Body of pancreas (tissue), 4 donors: Measurements from ENCODE around the gene KIF3B. TPM values are rescaled to one million over a fixed set of nuclear protein-coding genes. Genes with fewer than 3 reads are reported as not detected.
"Not testable (repeated sequence)": the region's sequence is repeated elsewhere in the genome, so short reads cannot be mapped to it uniquely, and the experiment has no call there.

Experiments used
- ATAC-seq: fragments of 150-250 bp; one replicate; pipeline ENCODE4 v1.9.1; 2016
- DNase-seq, 4 donors: peaks; one replicate each; pipeline ENCODE4 v3.0.0-alpha.2; 2019
- H3K27ac ChIP-seq, 4 donors: fragments of 200-600 bp; sonication (generic); 1 replicate in 3 of 4; 2 replicates in 1 of 4; pipeline versions ENCODE4 v1.5.1 to v1.6.1; 2016 to 2019; ENCODE audit warnings: mild to moderate bottlenecking in 1 of 4, mixed read lengths in 1 of 4, moderate library complexity in 1 of 4
- H3K27me3 ChIP-seq, 2 donors: fragments of 200-600 bp; sonication (generic); one replicate each; pipeline ENCODE4 v1.6.0; 2016; ENCODE audit warnings: mild to moderate bottlenecking in 1 of 2
- H3K36me3 ChIP-seq, 2 donors: fragments of 200-600 bp; sonication (generic); replicated peaks in 1 of 2; 2 replicates each; pipeline ENCODE4 v1.5.1; 2016; ENCODE audit warnings: low read depth in 2 of 2; ENCODE audit not compliant: insufficient read depth in 1 of 2
- H3K4me1 ChIP-seq: fragments of 200-600 bp; sonication (generic); one replicate; pipeline ENCODE4 v1.6.0; 2016
- H3K4me3 ChIP-seq, 2 donors: fragments of 200-600 bp; sonication (generic); 1 replicate in 1 of 2; 2 replicates in 1 of 2; pipeline ENCODE4 v1.5.1; 2016 to 2019
- H3K9me3 ChIP-seq, 3 donors: fragments of 200-600 bp; sonication (generic); 1 replicate in 2 of 3; 2 replicates in 1 of 3; pipeline ENCODE4 v1.5.1; 2016
- CTCF ChIP-seq, 7 experiments: fragments of 450-650 bp in 4 of 7; fragments of 200-600 bp in 3 of 7; sonication (generic) in 3 of 7; IDR thresholded peaks; one replicate each; pipeline ENCODE4 v1.5.1; 2016 to 2019; ENCODE audit warnings: antibody characterized with exemption in 7 of 7
- POLR2A ChIP-seq, 3 donors: fragments of 450-650 bp; IDR thresholded peaks; one replicate each; pipeline ENCODE4 v1.6.1; 2016; ENCODE audit warnings: antibody characterized with exemption in 3 of 3, mild to moderate bottlenecking in 2 of 3
- WGBS, 2 donors: methylation state at CpG; one replicate each; pipeline ENCODE4 v1.1.5; 2017; 5-methylcytosine and 5-hydroxymethylcytosine counted together
- intact Hi-C: fragments of 100-400 bp; cut with DNase I; formaldehyde crosslinking; loops from one replicate; pipeline ENCODE4 v1.15.1; 2023
- total RNA-seq, 2 donors: library from RNA; depleted of rRNA; stranded (reverse); fragments of >200 nt; gene quantifications; one replicate each; pipeline ENCODE4 v1.1.0, GENCODE V29; 2016

Gene KIF3B
- total RNA-seq, 2 donors from 2014 or later = 23.1 to 28.3 TPM

DNA sequence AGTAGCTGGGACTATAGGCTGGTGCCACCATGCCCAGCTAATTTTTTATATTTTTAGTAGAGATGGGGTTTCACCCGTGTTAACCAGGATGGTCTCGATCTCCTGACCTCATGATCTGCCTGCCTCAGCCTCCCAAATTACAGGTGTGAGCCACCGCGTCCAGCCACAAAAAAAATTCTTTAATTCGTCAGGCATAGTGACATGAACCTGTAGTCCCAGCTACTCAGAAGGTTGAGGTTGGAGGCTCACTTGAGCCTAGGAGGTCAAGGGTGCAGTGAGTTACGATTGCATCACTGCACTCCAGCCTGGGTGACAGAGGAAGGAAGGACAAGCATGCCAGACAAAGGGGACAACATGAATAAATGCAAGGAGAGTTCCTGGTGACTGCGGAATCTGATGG lies 61.2 kb downstream of the KIF3B start:
- intact Hi-C loops = no loop called here
- peak overlapping the region; percentile 4 to 69 (median 44) for H3K27ac ChIP-seq

GRCh38 chr20:32339116-32339515 lies 61.7 kb downstream of the KIF3B start:
- Histone ChIP-seq H3K27ac (peak overlapping the region; percentile 4 to 69 (median 44)), H3K27me3 (no peaks in the 10 kb centered on the region), H3K36me3 (no peaks in the 10 kb centered on the region), H3K4me3 (no peak overlapping the region), H3K4me1 (peaks cover 44% of the 10 kb centered on the region), H3K9me3 (no peaks in the 10 kb centered on the region)
- WGBS, 2 donors = 20 to 28% methylated on average over 2 of the region's 2 CpGs
- TF ChIP-seq POLR2A (IDR thresholded peaks at IDR 0.05) = no peak
- no peak for TF ChIP-seq CTCF (IDR thresholded peaks at IDR 0.05)
- intact Hi-C loops = no loop called here
- ATAC-seq (no peak), DNase-seq (peak in 1 of 4 donors; percentile 43)

More for the DNA sequence above, 61.2 kb downstream of the KIF3B start:
- no peak for ATAC-seq
- 80 to 81% methylated on average over 7 of the region's 7 CpGs for WGBS, 2 donors
- H3K4me3 ChIP-seq = no peak overlapping the region
- no peak for TF ChIP-seq POLR2A (IDR thresholded peaks at IDR 0.05)
- no peak for TF ChIP-seq CTCF (IDR thresholded peaks at IDR 0.05)
- no peaks in the 10 kb centered on the region for H3K36me3 ChIP-seq
- no peaks in the 10 kb centered on the region for H3K27me3 ChIP-seq
- DNase-seq = peak in 1 of 4 donors; percentile 29
- H3K4me1 ChIP-seq = peaks cover 48% of the 10 kb centered on the region
- no peaks in the 10 kb centered on the region for H3K9me3 ChIP-seq

GRCh38 chr20:32341053-32341452 lies 63.6 kb downstream of the KIF3B start:
- H3K36me3 ChIP-seq, H3K27me3 ChIP-seq, ATAC-seq, H3K27ac ChIP-seq, H3K9me3 ChIP-seq, H3K4me3 ChIP-seq, DNase-seq, intact Hi-C loops: not testable (repeated sequence)
- WGBS, 2 donors = 85 to 93% methylated on average over 2 of the region's 2 CpGs
- H3K4me1 ChIP-seq = peaks cover 45% of the 10 kb centered on the region

GRCh38 chr20:32343439-32343838 lies 66.0 kb downstream of the KIF3B start:
- Histone ChIP-seq H3K36me3 (no peaks in the 10 kb centered on the region), H3K9me3 (no peaks in the 10 kb centered on the region), H3K4me3 (no peak overlapping the region), H3K27me3 (no peaks in the 10 kb centered on the region), H3K4me1 (peaks cover 42% of the 10 kb centered on the region), H3K27ac (no peak overlapping the region)
- no peak for DNase-seq
- TF ChIP-seq POLR2A (IDR thresholded peaks at IDR 0.05) (no peak), CTCF (IDR thresholded peaks at IDR 0.05) (no peak)
- ATAC-seq = no peak
- intact Hi-C loops = no loop called here
- WGBS, 2 donors = 63 to 70% methylated on average over 3 of the region's 3 CpGs

- no peak overlapping the region for H3K4me3 ChIP-seq
- ATAC-seq = no peak
These were observed 67.5 kb downstream of the KIF3B start for GRCh38 chr20:32344835-32345506.

More at GRCh38 chr20:32344835-32345506, 67.5 kb downstream of the KIF3B start:
- Histone ChIP-seq H3K27ac (peak overlapping the region in 1 of 4 donors; percentile 0), H3K36me3 (no peaks in the 10 kb centered on the region), H3K27me3 (no peaks in the 10 kb centered on the region), H3K9me3 (no peaks in the 10 kb centered on the region), H3K4me1 (peaks cover 33% of the 10 kb centered on the region)
- no peak for TF ChIP-seq CTCF (IDR thresholded peaks at IDR 0.05)
- TF ChIP-seq POLR2A (IDR thresholded peaks at IDR 0.05) = no peak
- 34 to 39% methylated on average over 7 of the region's 7 CpGs for WGBS, 2 donors
- DNase-seq = no peak
- intact Hi-C loops = no loop called here
